GM12891 (cell line): ENCODE results near the gene TRPM1.

Experiments used
- PAX5 ChIP-seq: IDR thresholded peaks from 2 replicates; pipeline ENCODE4 v1.6.1; 2011; ENCODE audit warnings: low read length, moderate library complexity, mild to moderate bottlenecking; ENCODE audit not compliant: insufficient read depth, severe bottlenecking
- POLR2A ChIP-seq: IDR thresholded peaks from 2 replicates; pipeline ENCODE4 v1.6.1; 2011; ENCODE audit warnings: low read depth, low read length, control low read depth
- POLR2AphosphoS5 ChIP-seq: IDR thresholded peaks from 2 replicates; pipeline ENCODE4 v1.6.1; 2011; ENCODE audit warnings: low read depth, low read length, control low read depth
- POU2F2 ChIP-seq: IDR thresholded peaks from 2 replicates; pipeline ENCODE4 v1.6.1; 2011; ENCODE audit warnings: low read depth, mild to moderate bottlenecking, control low read depth, low read length, moderate library complexity
- SPI1 ChIP-seq: IDR thresholded peaks from 2 replicates; pipeline ENCODE4 v1.6.1; 2011; ENCODE audit warnings: low read depth, low read length, control low read depth
- TAF1 ChIP-seq: IDR thresholded peaks from 2 replicates; pipeline ENCODE4 v1.6.1; 2011; ENCODE audit warnings: low read depth, low read length, control low read depth

- TF ChIP-seq POLR2A (no peak), TAF1 (no peak), POLR2AphosphoS5 (no peak), SPI1 (no peak), PAX5 (no peak), POU2F2 (no peak)
Observed at GRCh38 chr15:31090766-31091165, 10.8 kb downstream of the TRPM1 start.
